Heart right ventricle (tissue), 16 donors: ENCODE results near the gene UMODL1. TPM values are rescaled to one million over a fixed set of nuclear protein-coding genes. Genes with fewer than 3 reads are reported as not detected.

Source experiments
- ATAC-seq, 8 donors: fragments of 200-7000 bp; cut with Tn5 transposase; one replicate each; pipeline ENCODE4 v1.9.1; 2020; ENCODE audit warnings: mild to moderate bottlenecking in 8 of 8, moderate library complexity in 8 of 8, moderate number of reproducible peaks in 1 of 8
- DNase-seq, 2 donors: peaks; one replicate each; pipeline ENCODE4 v3.0.0-alpha.2; 2020
- H3K27ac ChIP-seq, 10 donors: fragments of 200-600 bp; sonication (generic) in 2 of 10; one replicate each; pipeline versions ENCODE4 v1.5.0 to v1.8.0; 2020 to 2022; ENCODE audit warnings: mild to moderate bottlenecking in 3 of 10
- H3K27me3 ChIP-seq, 7 donors: fragments of 200-600 bp; one replicate each; pipeline ENCODE4 v1.8.0; 2021 to 2022; ENCODE audit warnings: mild to moderate bottlenecking in 2 of 7
- H3K36me3 ChIP-seq, 9 donors: fragments of 200-600 bp; sonication (generic) in 1 of 9; one replicate each; pipeline versions ENCODE4 v1.5.0 to v1.8.0; 2020 to 2022; ENCODE audit warnings: mild to moderate bottlenecking in 2 of 9
- H3K4me1 ChIP-seq, 9 donors: fragments of 200-600 bp; sonication (generic) in 1 of 9; one replicate each; pipeline versions ENCODE4 v1.5.0 to v1.8.0; 2020 to 2022; ENCODE audit warnings: mild to moderate bottlenecking in 4 of 9
- H3K4me3 ChIP-seq, 10 donors: fragments of 200-600 bp; sonication (generic) in 2 of 10; one replicate each; pipeline versions ENCODE4 v1.5.0 to v1.8.0; 2020 to 2022; ENCODE audit warnings: mild to moderate bottlenecking in 7 of 10, moderate library complexity in 2 of 10
- H3K9me3 ChIP-seq, 11 donors: fragments of 200-600 bp in 10 of 11; sonication (generic) in 2 of 11; one replicate each; pipeline versions ENCODE4 v1.5.0 to v1.8.0; 2013 to 2022; ENCODE audit warnings: mild to moderate bottlenecking in 2 of 11, control low read depth in 1 of 11, moderate library complexity in 1 of 11
- CTCF ChIP-seq, 9 donors: fragments of 200-600 bp; sonication (generic) in 2 of 9; IDR thresholded peaks; one replicate each; pipeline versions ENCODE4 v1.5.0 to v1.8.0; 2021 to 2022; ENCODE audit warnings: antibody characterized with exemption in 9 of 9, mild to moderate bottlenecking in 5 of 9, moderate library complexity in 1 of 9
- WGBS, 2 donors: extraction: QIAGEN DNeasy Blood & Tissue Kit; methylation state at CpG; one replicate each; pipeline ENCODE4 v1.1.7; 2013; ENCODE audit warnings: inconsistent platforms in 1 of 2; 5-methylcytosine and 5-hydroxymethylcytosine counted together
- intact Hi-C, 10 donors: fragments of 100-400 bp; cut with DNase I; formaldehyde crosslinking; loops; one replicate each; pipeline versions ENCODE4 v1.11.1 to v1.14.2; 2022
- polyA plus RNA-seq, 2 donors: library from polyadenylated mRNA; stranded (reverse); fragments of 200-250 nt; gene quantifications; one replicate each; pipeline ENCODE4 v1.2.3, GENCODE V29; 2013
- total RNA-seq, 10 donors: library from RNA; stranded (reverse); fragmentation: NEBNext Ultra II Directional in 3 of 10; extraction: Animal tissue kit (Norgen Biotek cat#: 25700) in 3 of 10; gene quantifications; one replicate each; pipeline versions ENCODE4 v1.2.1 to v1.2.4, GENCODE V29; 2021 to 2023
- donor health status: Arrhythmogenic right ventricular cardiomyopathy.
- donor health status: ischemic (EF 13 %, LVEDD 7.1; RV severe dilation, severe dysfunction).
- donor health status: healthy with polysubstance abuse.
- donor health status: DM: no; HTN: yes; CAD: no.
- donor health status: DM: no; HTN: no; CAD: no.
- donor health status: ischemic (EF 25% LVEDD 6.9; RV normal size, moderate dysfunction).
- donor health status: ischemic (EF 25% LVEDD 5.7; RV mildly dilated, moderate dysfunction).
- donor health status: healthy.
- donor health status: DM: yes; HTN: yes; CAD: no.
- donor health status: Ischemic cardiomyopathy.
- donor health status: ischemic (EF 35%, LVEDD 5.7; RV mildly dilated, moderate dysfunction).
- donor health status: nonischemic (EF 11% LVEDD 7.7; RV severe dilation, severe dysfunction).
- donor health status: DM: yes; HTN: yes; CAD: no.
- donor health status: PGD.
- donor health status: ischemic (EF 29% LVEDD 5.4; RV normal size, mild dysfunction).
- donor health status: nonischemic (EF 23%, LVEDD 6.1; RV moderate dilation, normal function).

Gene UMODL1
- total and polyA plus RNA-seq, 12 donors: 0.13 to 0.31 (median 0.25) TPM; not detected in 9

DNA sequence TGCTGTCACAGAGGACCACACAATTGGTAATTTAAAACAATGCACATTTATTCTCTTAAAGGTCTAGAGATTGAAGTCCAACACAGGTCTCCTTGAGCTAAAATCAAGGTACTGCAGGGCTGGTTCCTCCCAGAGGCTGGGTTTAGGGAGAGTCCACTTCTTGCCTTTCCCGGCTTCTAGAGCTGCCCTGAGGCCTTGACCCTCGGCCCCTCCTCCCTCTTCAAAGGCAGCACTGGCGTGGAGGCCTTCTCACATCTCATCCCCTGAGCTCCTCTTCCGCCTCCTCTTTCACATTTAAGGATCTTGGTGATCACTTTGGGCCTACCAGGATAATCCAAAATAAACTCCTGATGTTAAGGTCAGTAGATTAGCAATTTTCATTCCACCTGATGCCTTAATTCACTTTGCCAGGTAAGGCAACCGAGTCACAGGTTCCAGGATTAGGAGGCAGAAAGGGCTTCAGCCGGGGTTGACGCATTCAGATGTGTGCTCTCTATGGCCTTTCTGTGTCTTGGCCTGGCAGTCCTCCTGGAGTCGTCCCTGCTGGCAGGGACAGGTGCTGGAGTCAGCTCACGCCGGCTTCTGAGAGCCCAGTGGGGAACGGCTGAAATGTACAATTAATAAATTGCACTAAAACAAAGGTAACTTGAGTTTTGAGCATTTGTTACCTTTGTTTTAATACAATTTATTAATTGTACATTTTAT, 86.6 kb downstream of the UMODL1 start:
- 85 to 97% methylated on average over 11 of the region's 11 CpGs for WGBS, 2 donors
- Histone ChIP-seq H3K4me3 (no peak overlapping the region), H3K27me3 (peaks cover 0 to 9% (median 0%) of the 10 kb centered on the region in 7 donors), H3K4me1 (peaks cover 0 to 11% (median 0%) of the 10 kb centered on the region in 9 donors), H3K9me3 (no peaks in the 10 kb centered on the region), H3K36me3 (no peaks in the 10 kb centered on the region), H3K27ac (no peak overlapping the region)
- intact Hi-C loops: loop anchor here in 1 of 10 donors (5.0 kb wide), 1 partner anchor 105 kb away; no protein-coding TSS in a partner anchor
- DNase-seq (no peak), ATAC-seq (no peak)
- no peak for TF ChIP-seq CTCF (IDR thresholded peaks at IDR 0.05)

- Histone ChIP-seq H3K4me1 (peaks cover 0 to 11% (median 0%) of the 10 kb centered on the region in 9 donors), H3K27ac (no peak overlapping the region), H3K27me3 (peaks cover 0 to 9% (median 0%) of the 10 kb centered on the region in 7 donors), H3K9me3 (no peaks in the 10 kb centered on the region), H3K36me3 (no peaks in the 10 kb centered on the region), H3K4me3 (no peak overlapping the region)
- no peak for TF ChIP-seq CTCF (IDR thresholded peaks at IDR 0.05)
- 92 to 93% methylated on average over 8 of the region's 8 CpGs for WGBS, 2 donors
- no peak for ATAC-seq
- DNase-seq: no peak
- intact Hi-C loops: loop anchor here in 1 of 10 donors (5.0 kb wide), 1 partner anchor 103 kb away; no protein-coding TSS in a partner anchor
These were observed 87.7 kb downstream of the UMODL1 start for GRCh38 chr21:42158846-42159245.

GRCh38 chr21:42159560-42160110, 88.5 kb downstream of the UMODL1 start:
- TF ChIP-seq CTCF (IDR thresholded peaks at IDR 0.05): no peak
- Histone ChIP-seq H3K4me3 (no peak overlapping the region), H3K9me3 (no peaks in the 10 kb centered on the region), H3K36me3 (no peaks in the 10 kb centered on the region), H3K4me1 (peaks cover 0 to 15% (median 2%) of the 10 kb centered on the region in 9 donors), H3K27ac (no peak overlapping the region), H3K27me3 (peaks cover 0 to 9% (median 0%) of the 10 kb centered on the region in 7 donors)
- intact Hi-C loops: loop anchor here in 8 of 10 donors (5.0 to 10.0 kb wide), 9 partner anchors 55 to 355 kb away; partner anchors contain the start of genes ABCG1 (in 2 of the 8) and SLC37A1 (in 1 of the 8)
- 82 to 86% methylated on average over 11 of the region's 11 CpGs for WGBS, 2 donors
- ATAC-seq (no peak), DNase-seq (no peak)

GRCh38 chr21:42160111-42160721, 89.1 kb downstream of the UMODL1 start:
- no peak for ATAC-seq
- intact Hi-C loops: loop anchor here in 8 of 10 donors (5.0 to 10.0 kb wide), 9 partner anchors 55 to 355 kb away; partner anchors contain the start of genes ABCG1 (in 2 of the 8) and SLC37A1 (in 1 of the 8)
- no peaks in the 10 kb centered on the region for H3K9me3 ChIP-seq
- no peak for TF ChIP-seq CTCF (IDR thresholded peaks at IDR 0.05)
- no peak for DNase-seq
- H3K4me1 ChIP-seq: peaks cover 0 to 21% (median 7%) of the 10 kb centered on the region in 9 donors
- no peak overlapping the region for H3K4me3 ChIP-seq
- WGBS, 2 donors: 79 to 87% methylated on average over 25 of the region's 25 CpGs
- H3K27me3 ChIP-seq: peaks cover 0 to 9% (median 0%) of the 10 kb centered on the region in 7 donors
- H3K27ac ChIP-seq: no peak overlapping the region
- H3K36me3 ChIP-seq: no peaks in the 10 kb centered on the region
